GM23338 (cell line): ENCODE measurements around the gene THRA. TPM values are rescaled to one million over a fixed set of nuclear protein-coding genes. Genes with fewer than 3 reads are reported as not detected.
A peak's percentile ranks its signal among the peaks of the same experiment; 100 is the strongest.

Source experiments
- ATAC-seq: fragments of 200-7000 bp; cut with Tn5 transposase; 3 replicates; pipeline ENCODE4 v1.9.1; 2020
- DNase-seq: peaks from one replicate; pipeline ENCODE4 v3.0.0-alpha.2; 2015; ENCODE audit warnings: low spot score
- H2AFZ ChIP-seq: fragments of 200-600 bp; sonication (generic); 2 replicates; pipeline ENCODE4 v1.8.0; 2016; ENCODE audit warnings: antibody characterized with exemption, mild to moderate bottlenecking, moderate library complexity
- H3F3A ChIP-seq: fragments of 200-600 bp; sonication (generic); replicated peaks from 2 replicates; pipeline ENCODE4 v1.8.0; 2017; ENCODE audit warnings: antibody characterized with exemption, mixed run types, low read depth
- H3K27ac ChIP-seq: fragments of 200-600 bp; sonication (generic); 2 replicates; pipeline ENCODE4 v1.6.1; 2016; ENCODE audit warnings: low read depth
- H3K27me3 ChIP-seq: fragments of 200-600 bp; sonication (generic); 2 replicates; pipeline ENCODE4 v1.8.0; 2016; ENCODE audit warnings: mild to moderate bottlenecking, mixed run types, moderate library complexity; ENCODE audit not compliant: insufficient read depth
- H3K36me3 ChIP-seq: fragments of 200-600 bp; sonication (generic); 2 replicates; pipeline ENCODE4 v1.8.0; 2016; ENCODE audit warnings: mild to moderate bottlenecking; ENCODE audit not compliant: insufficient read depth
- H3K4me1 ChIP-seq: fragments of 200-600 bp; sonication (generic); 2 replicates; pipeline ENCODE4 v1.8.0; 2016; ENCODE audit warnings: mild to moderate bottlenecking, moderate library complexity; ENCODE audit not compliant: insufficient read depth
- H3K4me2 ChIP-seq: fragments of 200-600 bp; sonication (generic); 2 replicates; pipeline ENCODE4 v1.7.1; 2017; ENCODE audit warnings: mixed run types
- H3K4me3 ChIP-seq: fragments of 200-600 bp; sonication (generic); 2 replicates; pipeline ENCODE4 v1.6.1; 2016; ENCODE audit warnings: mixed run types
- H3K79me2 ChIP-seq: fragments of 200-600 bp; sonication (generic); replicated peaks from 2 replicates; pipeline ENCODE4 v1.8.0; 2017; ENCODE audit warnings: mild to moderate bottlenecking; ENCODE audit not compliant: insufficient read depth
- H3K9me2 ChIP-seq: fragments of 200-600 bp; sonication (generic); 2 replicates; pipeline ENCODE4 v1.8.0; 2017; ENCODE audit not compliant: insufficient read depth
- H4K20me1 ChIP-seq: fragments of 200-600 bp; sonication (generic); replicated peaks from 2 replicates; pipeline ENCODE4 v1.8.0; 2017; ENCODE audit warnings: mild to moderate bottlenecking; ENCODE audit not compliant: insufficient read depth
- H3K27ac Mint-ChIP-seq: 2 replicates; pipeline ENCODE4 v1.8.0; 2020; ENCODE audit warnings: inconsistent platforms, mild to moderate bottlenecking, moderate library complexity, mixed read lengths
- H3K27me3 Mint-ChIP-seq: 3 replicates; pipeline ENCODE4 v1.8.0; 2022; ENCODE audit warnings: low read depth, mild to moderate bottlenecking, moderate library complexity, mixed read lengths, inconsistent platforms; ENCODE audit not compliant: insufficient read depth, poor library complexity
- H3K36me3 Mint-ChIP-seq: 3 replicates; pipeline ENCODE4 v1.8.0; 2021; ENCODE audit warnings: low read depth, mild to moderate bottlenecking, inconsistent platforms, moderate library complexity, mixed read lengths
- H3K4me1 Mint-ChIP-seq: 3 replicates; pipeline ENCODE4 v1.8.0; 2020; ENCODE audit warnings: mild to moderate bottlenecking, inconsistent platforms, mixed read lengths
- H3K4me3 Mint-ChIP-seq: 3 replicates; pipeline ENCODE4 v1.8.0; 2021; ENCODE audit warnings: moderate library complexity, mild to moderate bottlenecking, inconsistent platforms, mixed read lengths
- H3K9me3 Mint-ChIP-seq: 3 replicates; pipeline ENCODE4 v1.8.0; 2020; ENCODE audit warnings: moderate library complexity, mild to moderate bottlenecking, inconsistent platforms, mixed read lengths
- EZH2 ChIP-seq: fragments of 200-600 bp; sonication (generic); IDR thresholded peaks from one replicate; pipeline ENCODE4 v1.8.0; 2017; ENCODE audit warnings: antibody characterized with exemption, mild to moderate bottlenecking, low read depth; ENCODE audit not compliant: unreplicated experiment
- EZH2phosphoT487 ChIP-seq: fragments of 200-600 bp; sonication (generic); IDR thresholded peaks from one replicate; pipeline ENCODE4 v1.8.1; 2018; ENCODE audit warnings: antibody characterized with exemption; ENCODE audit not compliant: unreplicated experiment
- JUNB ChIP-seq: IDR thresholded peaks from one replicate; pipeline ENCODE4 v1.6.1; 2016; ENCODE audit warnings: antibody characterized with exemption; ENCODE audit not compliant: unreplicated experiment
- NANOG ChIP-seq: IDR thresholded peaks from 2 replicates; pipeline ENCODE4 v1.6.1; 2016; ENCODE audit warnings: antibody characterized with exemption, borderline replicate concordance
- POLR2AphosphoS5 ChIP-seq: IDR thresholded peaks from 2 replicates; pipeline ENCODE4 v1.6.1; 2016; ENCODE audit warnings: antibody characterized with exemption, low read depth
- STAT1 ChIP-seq: IDR thresholded peaks from one replicate; pipeline ENCODE4 v1.6.1; 2016; ENCODE audit warnings: antibody characterized with exemption; ENCODE audit not compliant: unreplicated experiment
- ZNF114 ChIP-seq: fragments of 250-450 bp; sonication (Bioruptor Pico); IDR thresholded peaks from 2 replicates; pipeline ENCODE4 v1.5.0; 2020; ENCODE audit warnings: mild to moderate bottlenecking, moderate library complexity
- ZNF331 ChIP-seq: fragments of 250-450 bp; sonication (Bioruptor Pico); IDR thresholded peaks from 2 replicates; pipeline ENCODE4 v1.5.0; 2020; ENCODE audit warnings: low read depth, mild to moderate bottlenecking, moderate library complexity
- polyA plus RNA-seq: library from polyadenylated mRNA; unstranded; fragments of >200 nt; fragmentation: Nextera tagmentation; extraction: Ambion mirVana; gene quantifications from 2 replicates; pipeline ENCODE4 v1.2.1, GENCODE V29; 2016
- total RNA-seq: library from RNA; depleted of rRNA; stranded (reverse); fragments of >200 nt; shearing (Covaris generic); gene quantifications from 2 replicates; pipeline ENCODE4 v1.2.3, GENCODE V29; 2014
- TF ChIP-seq, protein P1 (sequence below): IDR thresholded peaks from 2 replicates; pipeline ENCODE4 v1.6.1; 2016; ENCODE audit warnings: antibody characterized with exemption
- TF ChIP-seq, protein P2 (sequence below), 2 experiments: fragments of 200-600 bp in 1 of 2; sonication (generic) in 1 of 2; conservative IDR thresholded peaks; 2 replicates each; pipeline versions ENCODE4 v1.5.1 to v1.6.1; 2016 to 2017; ENCODE audit warnings: antibody characterized with exemption in 2 of 2, low read depth in 2 of 2, mild to moderate bottlenecking in 2 of 2, moderate library complexity in 1 of 2
- TF ChIP-seq, protein P3 (sequence below): fragments of 250-450 bp; sonication (Bioruptor Pico); IDR thresholded peaks from 2 replicates; pipeline ENCODE4 v1.5.0; 2020; ENCODE audit warnings: mild to moderate bottlenecking, moderate library complexity
- TF ChIP-seq, protein P4 (sequence below): IDR thresholded peaks from one replicate; pipeline ENCODE4 v1.6.1; 2018; ENCODE audit warnings: antibody characterized with exemption; ENCODE audit not compliant: unreplicated experiment

The THRA gene
- total and polyA plus RNA-seq, 2 experiments from 2014 or later = 3.4 to 10.5 TPM

GRCh38 chr17:40103071-40103661 lies 40.4 kb downstream of the THRA start:
- H3K36me3 ChIP-seq = no peaks in the 10 kb centered on the region
- ATAC-seq = no peak; the same call in 2 of the 3 replicates
- Mint-ChIP-seq H3K4me3 (no peak overlapping the region), H3K4me1 (peaks cover 82% of the 10 kb centered on the region), H3K36me3 (peaks cover 4% of the 10 kb centered on the region; the same call in 2 of the 3 replicates), H3K9me3 (peaks cover 11% of the 10 kb centered on the region; the same call in 2 of the 3 replicates), H3K27ac (peak overlapping the region; percentile 77), H3K27me3 (peaks cover 77% of the 10 kb centered on the region)
- H3K79me2 ChIP-seq = no peaks in the 10 kb centered on the region
- peaks cover 13% of the 10 kb centered on the region; the same call in 1 of the 2 replicates for H3K9me2 ChIP-seq
- H4K20me1 ChIP-seq = no peaks in the 10 kb centered on the region
- peak overlapping the region; percentile 73 for H2AFZ ChIP-seq
- H3K27me3 ChIP-seq = peaks cover 47% of the 10 kb centered on the region
- peaks cover 63% of the 10 kb centered on the region for H3K4me1 ChIP-seq
- peak overlapping the region; percentile 11; the same call in 1 of the 2 replicates for H3K4me2 ChIP-seq
- DNase-seq = peak; percentile 60
- H3K4me3 ChIP-seq = no peak overlapping the region
- TF ChIP-seq, protein P1, sequence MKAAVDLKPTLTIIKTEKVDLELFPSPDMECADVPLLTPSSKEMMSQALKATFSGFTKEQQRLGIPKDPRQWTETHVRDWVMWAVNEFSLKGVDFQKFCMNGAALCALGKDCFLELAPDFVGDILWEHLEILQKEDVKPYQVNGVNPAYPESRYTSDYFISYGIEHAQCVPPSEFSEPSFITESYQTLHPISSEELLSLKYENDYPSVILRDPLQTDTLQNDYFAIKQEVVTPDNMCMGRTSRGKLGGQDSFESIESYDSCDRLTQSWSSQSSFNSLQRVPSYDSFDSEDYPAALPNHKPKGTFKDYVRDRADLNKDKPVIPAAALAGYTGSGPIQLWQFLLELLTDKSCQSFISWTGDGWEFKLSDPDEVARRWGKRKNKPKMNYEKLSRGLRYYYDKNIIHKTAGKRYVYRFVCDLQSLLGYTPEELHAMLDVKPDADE = no peak
- TF ChIP-seq STAT1 (no peak), JUNB (no peak), POLR2AphosphoS5 (no peak), ZNF114 (CRISPR knock-in tag) (no peak), ZNF331 (CRISPR knock-in tag) (no peak), EZH2phosphoT487 (no peak), EZH2 (no peak), NANOG (no peak)
- TF ChIP-seq, protein P2, sequence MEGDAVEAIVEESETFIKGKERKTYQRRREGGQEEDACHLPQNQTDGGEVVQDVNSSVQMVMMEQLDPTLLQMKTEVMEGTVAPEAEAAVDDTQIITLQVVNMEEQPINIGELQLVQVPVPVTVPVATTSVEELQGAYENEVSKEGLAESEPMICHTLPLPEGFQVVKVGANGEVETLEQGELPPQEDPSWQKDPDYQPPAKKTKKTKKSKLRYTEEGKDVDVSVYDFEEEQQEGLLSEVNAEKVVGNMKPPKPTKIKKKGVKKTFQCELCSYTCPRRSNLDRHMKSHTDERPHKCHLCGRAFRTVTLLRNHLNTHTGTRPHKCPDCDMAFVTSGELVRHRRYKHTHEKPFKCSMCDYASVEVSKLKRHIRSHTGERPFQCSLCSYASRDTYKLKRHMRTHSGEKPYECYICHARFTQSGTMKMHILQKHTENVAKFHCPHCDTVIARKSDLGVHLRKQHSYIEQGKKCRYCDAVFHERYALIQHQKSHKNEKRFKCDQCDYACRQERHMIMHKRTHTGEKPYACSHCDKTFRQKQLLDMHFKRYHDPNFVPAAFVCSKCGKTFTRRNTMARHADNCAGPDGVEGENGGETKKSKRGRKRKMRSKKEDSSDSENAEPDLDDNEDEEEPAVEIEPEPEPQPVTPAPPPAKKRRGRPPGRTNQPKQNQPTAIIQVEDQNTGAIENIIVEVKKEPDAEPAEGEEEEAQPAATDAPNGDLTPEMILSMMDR (conservative IDR thresholded peaks at IDR 0.05; ENCODE audit: low read depth in 2 of 2) = no peak
- TF ChIP-seq, protein P3, sequence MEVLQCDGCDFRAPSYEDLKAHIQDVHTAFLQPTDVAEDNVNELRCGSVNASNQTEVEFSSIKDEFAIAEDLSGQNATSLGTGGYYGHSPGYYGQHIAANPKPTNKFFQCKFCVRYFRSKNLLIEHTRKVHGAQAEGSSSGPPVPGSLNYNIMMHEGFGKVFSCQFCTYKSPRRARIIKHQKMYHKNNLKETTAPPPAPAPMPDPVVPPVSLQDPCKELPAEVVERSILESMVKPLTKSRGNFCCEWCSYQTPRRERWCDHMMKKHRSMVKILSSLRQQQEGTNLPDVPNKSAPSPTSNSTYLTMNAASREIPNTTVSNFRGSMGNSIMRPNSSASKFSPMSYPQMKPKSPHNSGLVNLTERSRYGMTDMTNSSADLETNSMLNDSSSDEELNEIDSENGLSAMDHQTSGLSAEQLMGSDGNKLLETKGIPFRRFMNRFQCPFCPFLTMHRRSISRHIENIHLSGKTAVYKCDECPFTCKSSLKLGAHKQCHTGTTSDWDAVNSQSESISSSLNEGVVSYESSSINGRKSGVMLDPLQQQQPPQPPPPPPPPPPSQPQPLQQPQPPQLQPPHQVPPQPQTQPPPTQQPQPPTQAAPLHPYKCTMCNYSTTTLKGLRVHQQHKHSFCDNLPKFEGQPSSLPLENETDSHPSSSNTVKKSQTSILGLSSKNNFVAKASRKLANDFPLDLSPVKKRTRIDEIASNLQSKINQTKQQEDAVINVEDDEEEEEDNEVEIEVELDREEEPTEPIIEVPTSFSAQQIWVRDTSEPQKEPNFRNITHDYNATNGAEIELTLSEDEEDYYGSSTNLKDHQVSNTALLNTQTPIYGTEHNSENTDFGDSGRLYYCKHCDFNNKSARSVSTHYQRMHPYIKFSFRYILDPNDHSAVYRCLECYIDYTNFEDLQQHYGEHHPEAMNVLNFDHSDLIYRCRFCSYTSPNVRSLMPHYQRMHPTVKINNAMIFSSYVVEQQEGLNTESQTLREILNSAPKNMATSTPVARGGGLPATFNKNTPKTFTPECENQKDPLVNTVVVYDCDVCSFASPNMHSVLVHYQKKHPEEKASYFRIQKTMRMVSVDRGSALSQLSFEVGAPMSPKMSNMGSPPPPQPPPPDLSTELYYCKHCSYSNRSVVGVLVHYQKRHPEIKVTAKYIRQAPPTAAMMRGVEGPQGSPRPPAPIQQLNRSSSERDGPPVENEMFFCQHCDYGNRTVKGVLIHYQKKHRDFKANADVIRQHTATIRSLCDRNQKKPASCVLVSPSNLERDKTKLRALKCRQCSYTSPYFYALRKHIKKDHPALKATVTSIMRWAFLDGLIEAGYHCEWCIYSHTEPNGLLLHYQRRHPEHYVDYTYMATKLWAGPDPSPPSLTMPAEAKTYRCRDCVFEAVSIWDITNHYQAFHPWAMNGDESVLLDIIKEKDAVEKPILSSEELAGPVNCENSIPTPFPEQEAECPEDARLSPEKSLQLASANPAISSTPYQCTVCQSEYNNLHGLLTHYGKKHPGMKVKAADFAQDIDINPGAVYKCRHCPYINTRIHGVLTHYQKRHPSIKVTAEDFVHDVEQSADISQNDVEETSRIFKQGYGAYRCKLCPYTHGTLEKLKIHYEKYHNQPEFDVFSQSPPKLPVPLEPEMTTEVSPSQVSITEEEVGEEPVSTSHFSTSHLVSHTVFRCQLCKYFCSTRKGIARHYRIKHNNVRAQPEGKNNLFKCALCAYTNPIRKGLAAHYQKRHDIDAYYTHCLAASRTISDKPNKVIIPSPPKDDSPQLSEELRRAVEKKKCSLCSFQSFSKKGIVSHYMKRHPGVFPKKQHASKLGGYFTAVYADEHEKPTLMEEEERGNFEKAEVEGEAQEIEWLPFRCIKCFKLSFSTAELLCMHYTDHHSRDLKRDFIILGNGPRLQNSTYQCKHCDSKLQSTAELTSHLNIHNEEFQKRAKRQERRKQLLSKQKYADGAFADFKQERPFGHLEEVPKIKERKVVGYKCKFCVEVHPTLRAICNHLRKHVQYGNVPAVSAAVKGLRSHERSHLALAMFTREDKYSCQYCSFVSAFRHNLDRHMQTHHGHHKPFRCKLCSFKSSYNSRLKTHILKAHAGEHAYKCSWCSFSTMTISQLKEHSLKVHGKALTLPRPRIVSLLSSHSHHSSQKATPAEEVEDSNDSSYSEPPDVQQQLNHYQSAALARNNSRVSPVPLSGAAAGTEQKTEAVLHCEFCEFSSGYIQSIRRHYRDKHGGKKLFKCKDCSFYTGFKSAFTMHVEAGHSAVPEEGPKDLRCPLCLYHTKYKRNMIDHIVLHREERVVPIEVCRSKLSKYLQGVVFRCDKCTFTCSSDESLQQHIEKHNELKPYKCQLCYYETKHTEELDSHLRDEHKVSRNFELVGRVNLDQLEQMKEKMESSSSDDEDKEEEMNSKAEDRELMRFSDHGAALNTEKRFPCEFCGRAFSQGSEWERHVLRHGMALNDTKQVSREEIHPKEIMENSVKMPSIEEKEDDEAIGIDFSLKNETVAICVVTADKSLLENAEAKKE = no peak
- TF ChIP-seq, protein P4, sequence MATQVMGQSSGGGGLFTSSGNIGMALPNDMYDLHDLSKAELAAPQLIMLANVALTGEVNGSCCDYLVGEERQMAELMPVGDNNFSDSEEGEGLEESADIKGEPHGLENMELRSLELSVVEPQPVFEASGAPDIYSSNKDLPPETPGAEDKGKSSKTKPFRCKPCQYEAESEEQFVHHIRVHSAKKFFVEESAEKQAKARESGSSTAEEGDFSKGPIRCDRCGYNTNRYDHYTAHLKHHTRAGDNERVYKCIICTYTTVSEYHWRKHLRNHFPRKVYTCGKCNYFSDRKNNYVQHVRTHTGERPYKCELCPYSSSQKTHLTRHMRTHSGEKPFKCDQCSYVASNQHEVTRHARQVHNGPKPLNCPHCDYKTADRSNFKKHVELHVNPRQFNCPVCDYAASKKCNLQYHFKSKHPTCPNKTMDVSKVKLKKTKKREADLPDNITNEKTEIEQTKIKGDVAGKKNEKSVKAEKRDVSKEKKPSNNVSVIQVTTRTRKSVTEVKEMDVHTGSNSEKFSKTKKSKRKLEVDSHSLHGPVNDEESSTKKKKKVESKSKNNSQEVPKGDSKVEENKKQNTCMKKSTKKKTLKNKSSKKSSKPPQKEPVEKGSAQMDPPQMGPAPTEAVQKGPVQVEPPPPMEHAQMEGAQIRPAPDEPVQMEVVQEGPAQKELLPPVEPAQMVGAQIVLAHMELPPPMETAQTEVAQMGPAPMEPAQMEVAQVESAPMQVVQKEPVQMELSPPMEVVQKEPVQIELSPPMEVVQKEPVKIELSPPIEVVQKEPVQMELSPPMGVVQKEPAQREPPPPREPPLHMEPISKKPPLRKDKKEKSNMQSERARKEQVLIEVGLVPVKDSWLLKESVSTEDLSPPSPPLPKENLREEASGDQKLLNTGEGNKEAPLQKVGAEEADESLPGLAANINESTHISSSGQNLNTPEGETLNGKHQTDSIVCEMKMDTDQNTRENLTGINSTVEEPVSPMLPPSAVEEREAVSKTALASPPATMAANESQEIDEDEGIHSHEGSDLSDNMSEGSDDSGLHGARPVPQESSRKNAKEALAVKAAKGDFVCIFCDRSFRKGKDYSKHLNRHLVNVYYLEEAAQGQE = no peak
- H3K27ac ChIP-seq = no peak overlapping the region
- peaks cover 17% of the 10 kb centered on the region; the same call in 1 of the 2 replicates for H3F3A ChIP-seq
